HG03064 (cell line): ENCODE measurements around the gene NAA11.
"Not testable (repeated sequence)": the region's sequence is repeated elsewhere in the genome, so short reads cannot be mapped to it uniquely, and the experiment has no call there.

Experiments
- ATAC-seq: cut with Tn5 transposase; IDR thresholded peaks from one replicate; pipeline ENCODE4 v1.9.1; 2021; ENCODE audit warnings: low read depth; ENCODE audit not compliant: unreplicated experiment

Gene NAA11

DNA sequence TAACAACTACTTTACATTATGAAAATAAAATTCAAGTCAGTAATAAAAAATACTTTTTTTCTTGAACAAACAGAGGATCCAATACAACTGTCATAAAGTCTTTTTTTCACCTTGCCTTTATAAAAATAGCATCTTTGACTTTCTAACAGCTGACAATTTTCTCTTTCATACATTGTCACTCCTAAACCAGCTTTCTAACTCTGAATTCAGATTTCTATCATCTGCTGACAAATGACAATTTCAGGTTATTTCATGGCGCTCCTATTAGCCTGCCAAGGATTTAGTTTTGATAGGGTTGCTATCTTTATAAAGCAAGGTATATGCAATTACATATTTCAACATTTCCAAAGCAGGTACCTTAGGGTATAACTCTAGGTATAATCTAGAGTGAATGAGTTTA lies 14.6 kb downstream of the NAA11 start:
- no peak for ATAC-seq

DNA sequence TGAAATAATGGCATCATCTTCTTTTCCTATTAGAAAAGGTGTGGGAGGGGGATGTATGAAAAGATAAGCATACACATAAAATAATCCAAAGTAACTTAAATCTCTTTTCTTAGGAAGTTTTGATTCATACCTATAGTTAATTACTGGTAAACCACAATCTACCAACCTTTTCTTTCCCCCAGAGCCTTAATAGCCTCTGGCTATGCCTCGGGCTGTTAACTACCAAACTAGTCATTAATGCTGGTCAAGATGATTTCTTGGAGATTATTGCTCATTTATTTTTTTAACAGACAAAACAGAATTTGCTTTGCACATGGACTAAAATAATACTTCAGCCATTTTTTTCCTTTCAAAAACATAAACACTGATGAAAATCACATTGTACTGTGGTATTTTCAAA lies 16.9 kb downstream of the NAA11 start:
- ATAC-seq, result no peak

DNA sequence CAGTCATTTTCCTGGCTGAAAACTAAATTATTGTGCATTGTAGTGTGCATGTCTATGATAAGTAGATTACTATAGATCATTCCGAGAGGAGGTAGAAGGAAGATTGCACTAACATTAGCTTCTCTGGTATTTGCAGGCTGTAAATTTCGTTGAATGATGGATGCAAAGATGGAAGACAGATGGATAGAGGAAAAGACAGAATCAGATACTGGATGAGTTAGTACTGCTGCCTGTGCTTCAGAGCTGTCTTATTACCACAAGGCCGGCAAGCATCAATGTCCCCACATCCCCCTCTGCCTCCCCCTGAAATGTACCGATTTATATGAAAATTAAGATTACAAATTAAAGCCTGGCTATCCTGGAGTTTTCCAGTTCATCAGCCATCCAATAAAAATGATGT lies 17.7 kb downstream of the NAA11 start:
- no peak for ATAC-seq

DNA sequence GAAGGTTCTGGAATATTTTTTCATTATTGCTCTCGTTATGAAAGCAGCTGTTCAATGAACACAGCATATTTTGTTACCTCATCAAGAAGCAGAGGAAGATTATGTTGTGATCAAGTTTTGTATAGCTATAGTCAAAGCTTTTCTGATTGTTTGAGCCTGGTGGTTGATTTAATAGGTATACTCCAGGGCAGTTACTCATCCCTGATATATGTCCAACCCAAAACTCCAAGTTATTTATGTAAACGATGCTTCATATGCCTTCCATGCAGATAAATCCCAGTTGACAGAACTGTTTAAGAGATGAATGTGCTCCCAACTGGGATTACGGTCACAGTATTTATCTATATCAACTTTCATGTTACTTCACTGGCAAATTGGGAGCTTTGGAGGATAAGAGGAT lies 19.1 kb downstream of the NAA11 start:
- no peak for ATAC-seq

DNA sequence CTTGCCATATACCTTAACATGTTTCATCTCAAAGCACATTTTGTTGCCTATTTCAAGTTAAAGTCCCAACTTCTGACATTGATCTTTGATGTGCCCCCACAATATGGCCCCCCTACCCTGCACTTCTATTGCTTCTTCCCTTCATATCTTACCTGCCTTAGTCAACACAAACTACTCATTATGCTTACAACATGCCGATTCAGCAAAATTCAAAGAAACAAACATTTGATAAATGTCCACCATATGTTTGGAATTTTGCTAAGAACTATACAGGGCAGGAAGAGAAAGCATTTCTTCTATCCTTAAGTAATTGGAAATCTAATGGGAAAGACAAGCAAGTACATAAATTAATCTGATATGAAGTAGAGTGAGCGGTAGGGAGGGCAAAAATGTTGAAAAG lies 25.6 kb downstream of the NAA11 start:
- ATAC-seq, result no peak

DNA sequence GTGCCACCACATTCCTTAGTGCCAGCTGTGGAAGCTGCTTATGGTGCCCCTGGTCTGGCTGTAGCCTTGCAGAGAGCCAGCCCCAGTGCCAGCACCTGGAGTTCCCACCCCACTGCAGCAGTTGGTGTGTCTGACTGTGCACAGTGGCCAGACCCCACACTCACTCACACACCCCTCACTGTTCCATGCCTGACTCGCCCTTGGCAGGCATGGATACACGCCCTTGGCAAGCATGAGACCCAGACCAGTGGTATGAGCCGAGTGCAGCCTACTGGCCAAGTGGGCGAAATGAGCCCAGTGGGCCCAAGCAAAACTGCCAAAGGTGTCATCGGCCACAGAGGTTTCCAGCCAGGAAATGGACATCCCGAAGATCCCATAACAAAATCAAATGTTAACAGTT lies 27.4 kb downstream of the NAA11 start:
- no peak for ATAC-seq

DNA sequence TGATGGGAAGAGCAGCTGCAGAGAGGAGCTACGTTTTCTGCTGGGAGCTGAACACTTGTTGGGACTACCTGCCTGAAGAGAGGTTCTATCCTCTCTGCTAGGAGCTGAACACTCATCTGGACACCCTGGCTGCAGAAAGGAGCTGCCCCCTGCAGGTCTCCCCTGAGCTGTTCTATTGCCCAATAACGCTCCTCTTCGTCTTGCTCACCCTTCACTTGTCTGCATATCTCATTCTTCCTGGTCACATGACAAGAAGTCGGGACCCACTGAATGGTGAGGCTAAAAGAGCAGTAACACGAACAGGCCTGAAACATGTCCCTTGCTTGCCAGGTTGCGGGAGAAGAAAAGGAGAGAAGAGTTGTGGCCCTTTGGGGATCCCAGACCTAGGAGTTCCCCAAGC lies 27.8 kb downstream of the NAA11 start:
- ATAC-seq, result no peak

DNA sequence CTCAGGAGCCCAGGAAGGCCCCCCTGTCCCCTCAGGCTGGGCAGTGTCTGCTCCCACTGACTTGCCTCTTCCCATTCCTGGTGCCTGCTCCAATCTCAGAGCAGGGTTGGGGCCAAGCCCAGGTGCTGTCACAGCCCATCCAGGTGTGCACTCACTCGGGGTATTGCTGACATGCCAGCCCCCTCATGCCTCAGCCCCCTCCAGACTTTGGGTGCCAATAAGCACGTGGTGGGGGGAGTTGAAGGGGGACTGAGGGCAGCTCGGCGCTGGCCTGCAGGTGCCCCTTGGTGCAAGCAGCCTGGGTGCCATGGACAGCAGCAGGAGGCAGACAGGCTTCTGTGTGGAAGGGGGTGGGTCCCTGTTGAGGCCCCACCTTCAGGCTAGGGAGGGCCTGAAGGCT lies 28.4 kb downstream of the NAA11 start:
- no peak for ATAC-seq

DNA sequence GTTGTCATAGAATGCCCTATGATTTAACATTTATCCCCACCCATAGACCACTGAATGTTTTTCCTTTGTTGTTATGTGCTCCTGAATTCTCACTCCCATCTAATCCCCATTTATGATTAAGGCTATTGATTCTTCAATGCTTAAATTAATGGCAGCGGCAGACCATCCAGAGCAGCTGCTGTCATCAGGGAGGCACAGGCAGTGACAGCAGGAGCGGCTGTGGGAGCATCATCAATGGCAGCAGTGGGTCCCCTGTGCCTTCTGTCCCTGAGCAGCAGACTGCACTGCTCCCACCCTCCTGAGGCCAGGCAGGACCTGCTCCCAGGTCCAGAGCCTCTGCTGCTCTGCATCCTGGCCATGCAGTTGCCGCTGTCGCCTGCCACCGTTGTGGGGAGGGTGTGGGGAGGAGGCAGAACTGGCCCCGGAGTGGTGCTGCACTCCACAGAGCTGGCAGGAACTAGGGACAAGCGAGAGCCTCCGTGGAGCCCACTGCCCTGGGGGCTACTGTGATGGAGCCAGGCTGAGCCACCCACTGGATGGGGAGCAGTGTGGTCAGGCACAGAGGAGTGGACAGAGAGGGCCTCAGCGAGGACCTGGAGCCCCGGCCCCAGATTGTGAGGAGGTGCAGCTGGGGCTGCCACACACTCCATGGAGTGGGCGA lies 29.0 kb downstream of the NAA11 start:
- no peak for ATAC-seq

DNA sequence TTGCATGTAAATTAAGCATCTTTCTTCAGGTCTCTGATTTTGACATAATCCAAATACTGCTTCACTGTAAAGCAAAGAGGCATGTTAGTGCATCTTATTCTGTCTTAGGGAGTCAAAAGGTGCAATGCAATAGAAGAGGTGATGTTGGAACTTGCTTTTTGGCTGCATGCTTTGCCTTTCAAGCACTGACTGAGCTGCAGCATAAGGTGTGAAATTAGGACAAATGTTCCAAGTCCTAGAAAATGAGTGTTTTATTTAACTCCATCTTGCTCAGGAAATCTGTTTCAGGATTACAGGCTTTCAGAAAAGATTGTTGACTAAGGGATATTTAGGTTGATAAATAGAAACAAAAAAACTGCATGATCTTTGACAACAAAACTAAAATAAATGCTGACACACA lies 30.8 kb downstream of the NAA11 start:
- no peak for ATAC-seq

DNA sequence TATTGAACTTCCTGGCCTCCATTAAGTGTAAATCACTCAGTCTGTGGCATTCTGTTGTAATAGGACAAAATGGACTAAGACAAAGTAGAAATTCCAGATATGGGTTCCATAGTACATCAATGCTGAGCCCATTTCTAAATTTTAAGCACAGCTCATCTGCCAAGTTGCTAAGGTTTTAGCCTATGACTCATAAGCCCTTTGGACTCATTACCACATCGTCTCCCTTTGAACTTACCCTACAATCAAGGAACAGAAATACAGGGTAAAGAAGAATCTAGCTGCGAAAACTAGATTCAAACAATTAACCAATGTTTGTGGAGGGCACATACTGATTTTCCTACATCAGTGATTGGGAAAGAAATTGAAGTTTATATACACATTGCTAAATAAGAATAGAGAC lies 31.8 kb downstream of the NAA11 start:
- ATAC-seq, result no peak

DNA sequence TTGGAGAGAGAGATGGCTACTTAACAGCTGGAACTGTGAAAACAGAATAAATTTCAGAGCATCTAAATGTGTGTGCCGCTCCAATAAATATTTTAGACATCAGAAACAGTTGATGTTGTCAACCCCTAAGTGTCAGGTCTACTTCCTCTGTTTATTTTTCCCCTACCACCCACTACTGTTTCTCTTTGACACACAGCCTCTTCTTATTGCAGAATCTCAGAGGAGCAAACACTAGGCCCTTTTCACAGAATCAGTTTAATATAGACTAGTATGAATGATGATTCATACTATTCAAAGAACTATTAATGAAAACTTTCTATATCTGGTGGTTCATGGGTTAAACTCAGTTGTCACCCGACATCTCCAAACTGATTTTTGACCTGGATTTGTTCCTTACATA lies 33.9 kb downstream of the NAA11 start:
- no peak for ATAC-seq

DNA sequence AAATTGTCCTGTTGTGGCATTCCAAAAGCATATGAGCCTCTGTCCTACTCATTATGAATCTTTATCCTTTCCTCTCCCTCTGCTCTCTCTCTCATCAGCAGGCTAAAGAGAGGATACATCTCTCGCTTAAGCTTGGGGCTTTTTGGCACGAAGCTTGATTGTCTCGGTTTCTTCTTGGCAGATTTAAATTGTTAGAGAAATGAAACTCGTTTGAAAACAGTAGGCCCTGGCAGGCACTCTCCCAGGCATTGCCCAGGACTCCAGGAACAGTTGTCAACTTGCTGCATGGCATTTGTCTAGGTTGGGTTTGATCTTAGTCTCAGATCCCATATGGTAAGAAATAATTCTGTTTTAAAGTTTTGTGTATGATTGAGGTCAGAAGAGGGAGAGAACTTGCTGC lies 35.5 kb downstream of the NAA11 start:
- ATAC-seq, result no peak

DNA sequence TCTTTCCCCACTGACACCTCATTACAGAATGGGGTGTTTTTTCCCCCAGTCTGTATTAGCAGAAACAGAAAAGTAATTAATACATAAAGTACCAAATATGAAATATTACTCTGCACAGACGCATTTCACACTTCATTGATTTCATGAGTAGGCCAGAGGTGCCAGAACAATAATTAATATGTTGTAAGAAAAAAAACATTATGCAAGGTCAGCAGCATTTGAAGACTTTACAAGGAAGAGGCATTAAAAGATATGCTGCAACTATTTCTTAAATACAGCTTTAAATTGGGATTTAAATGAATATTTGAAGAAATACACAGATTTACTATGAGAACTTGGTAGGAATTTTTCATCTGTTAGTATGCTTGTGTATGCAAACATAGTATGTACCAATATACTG lies 37.7 kb downstream of the NAA11 start:
- no peak for ATAC-seq

DNA sequence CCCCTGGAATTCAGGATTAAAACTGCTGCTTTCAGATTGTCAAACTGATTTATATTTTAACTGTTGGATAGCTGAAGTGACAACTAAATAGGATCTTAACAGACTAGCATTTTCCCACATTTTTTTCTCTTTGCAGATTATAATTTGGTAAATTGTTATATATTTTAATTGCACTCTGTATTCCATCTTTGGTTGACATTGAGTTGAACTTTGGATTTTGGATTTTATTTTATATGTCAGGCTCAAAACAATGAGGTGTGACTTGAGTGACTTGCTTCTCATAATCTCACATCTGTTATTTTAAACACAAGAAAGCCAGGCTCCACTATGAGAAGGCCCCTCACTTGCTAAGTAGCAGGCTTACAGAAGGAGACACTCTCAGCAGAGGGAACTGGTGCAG lies 38.1 kb downstream of the NAA11 start:
- no peak for ATAC-seq

DNA sequence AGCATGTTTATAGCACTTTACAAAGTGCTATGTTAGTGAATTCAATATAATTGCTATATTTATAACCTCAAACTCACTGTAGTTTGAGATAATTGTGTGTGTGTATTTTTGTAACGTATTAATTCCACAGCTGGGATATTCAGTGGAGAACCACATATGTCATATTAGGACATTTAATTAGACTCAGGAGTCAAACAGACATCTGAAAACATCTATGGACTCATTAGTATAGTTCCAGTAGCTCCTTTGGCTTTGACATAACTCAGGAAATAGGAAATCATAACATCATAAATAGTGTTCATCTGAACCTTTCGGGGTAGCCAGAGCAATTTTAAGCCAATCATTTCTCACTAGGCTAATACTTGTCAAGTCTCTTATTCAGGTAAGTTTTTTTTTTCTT lies 38.8 kb downstream of the NAA11 start:
- ATAC-seq, result no peak

DNA sequence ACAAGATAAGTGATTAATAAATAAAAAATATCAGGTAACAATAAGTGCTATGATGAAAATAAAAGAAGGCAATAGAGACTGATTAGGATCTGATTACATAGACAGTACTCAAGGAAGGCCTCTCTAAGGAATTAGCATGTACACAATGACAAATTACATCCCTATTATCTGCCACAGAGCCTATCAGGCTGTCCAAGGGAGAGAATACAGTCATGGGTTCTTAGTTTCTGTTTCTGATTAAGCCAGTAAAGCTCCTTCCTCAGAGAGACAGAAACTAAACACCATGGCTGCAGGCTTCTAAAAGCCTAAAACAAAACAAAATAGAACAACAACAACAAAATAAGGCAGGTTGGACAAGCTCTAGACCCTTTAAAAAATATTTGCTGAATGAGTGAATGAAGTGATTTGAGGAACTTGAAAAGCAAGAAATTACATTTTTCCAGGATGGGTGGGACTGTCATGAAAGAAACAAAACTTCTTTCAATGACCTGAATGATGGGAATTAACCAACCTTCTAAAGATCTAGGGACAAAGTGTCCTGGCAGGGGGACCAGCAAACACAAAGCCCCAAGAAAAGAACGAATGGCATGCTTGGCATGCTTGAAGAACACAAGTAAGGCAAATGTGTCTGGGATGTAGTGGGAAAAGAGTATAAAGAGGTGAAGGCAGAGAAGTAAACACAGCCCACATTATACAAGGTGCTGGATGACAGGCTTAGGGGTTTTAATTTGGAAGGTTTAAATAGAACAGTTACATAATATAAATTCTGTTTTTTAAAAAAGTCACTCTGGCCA lies 44.1 kb downstream of the NAA11 start:
- ATAC-seq, result no peak

DNA sequence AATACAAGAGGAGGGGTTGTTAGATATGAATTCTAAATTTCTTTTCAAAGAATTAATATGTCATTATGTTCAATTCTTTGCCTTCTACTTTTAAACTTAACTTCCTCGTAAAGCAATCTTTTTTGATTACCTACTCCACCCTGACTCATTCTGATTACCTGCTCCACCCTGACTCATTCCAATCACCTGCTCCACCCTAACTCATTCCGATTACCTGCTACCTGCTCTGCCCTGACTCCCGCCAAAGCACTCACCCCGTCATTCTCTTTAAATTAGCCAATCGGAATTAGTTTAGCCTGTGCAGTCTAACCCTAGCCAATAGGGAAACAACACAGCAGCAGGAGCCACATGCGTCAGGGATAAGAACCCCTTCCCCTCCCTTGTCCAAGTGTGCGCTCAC lies 48.4 kb downstream of the NAA11 start:
- not testable (repeated sequence) for ATAC-seq

DNA sequence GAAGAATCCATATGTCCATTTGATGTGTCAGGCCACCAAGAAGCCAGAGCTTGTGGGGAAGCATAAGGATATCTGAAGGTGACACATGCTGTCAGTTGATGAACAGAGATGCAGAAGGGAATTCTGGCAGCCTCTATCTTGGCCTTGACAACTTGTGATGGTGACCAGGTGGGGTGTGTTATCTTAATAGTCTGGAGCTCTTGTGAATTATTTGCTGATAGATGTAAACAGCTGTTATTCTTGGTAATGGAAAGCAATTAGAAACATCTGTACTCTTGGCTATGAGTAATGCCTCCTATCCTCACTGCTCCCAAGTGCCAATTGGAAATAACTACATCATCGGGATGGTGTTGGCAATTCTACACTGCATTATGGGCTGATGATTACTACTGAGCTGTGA lies 51.9 kb downstream of the NAA11 start:
- ATAC-seq, result no peak

DNA sequence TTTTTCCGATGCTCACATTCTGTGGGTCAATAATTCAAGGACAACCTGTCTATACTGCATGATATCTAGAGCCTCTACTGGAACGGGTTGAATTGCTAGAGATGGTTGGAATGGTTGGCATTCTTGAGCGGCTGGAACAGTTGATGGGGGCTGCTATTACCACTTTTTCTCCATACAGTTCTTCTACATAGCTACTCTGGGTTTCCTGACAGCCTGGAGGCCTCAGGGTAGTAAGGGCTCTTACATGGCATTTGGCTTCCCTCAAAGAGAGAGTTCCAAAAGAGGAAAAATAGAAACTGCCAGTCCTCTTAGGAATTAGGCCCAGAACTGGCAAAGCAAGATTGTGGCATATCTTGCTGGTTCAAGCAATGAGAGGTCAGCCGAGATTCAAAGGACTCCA lies 53.1 kb downstream of the NAA11 start:
- no peak for ATAC-seq

DNA sequence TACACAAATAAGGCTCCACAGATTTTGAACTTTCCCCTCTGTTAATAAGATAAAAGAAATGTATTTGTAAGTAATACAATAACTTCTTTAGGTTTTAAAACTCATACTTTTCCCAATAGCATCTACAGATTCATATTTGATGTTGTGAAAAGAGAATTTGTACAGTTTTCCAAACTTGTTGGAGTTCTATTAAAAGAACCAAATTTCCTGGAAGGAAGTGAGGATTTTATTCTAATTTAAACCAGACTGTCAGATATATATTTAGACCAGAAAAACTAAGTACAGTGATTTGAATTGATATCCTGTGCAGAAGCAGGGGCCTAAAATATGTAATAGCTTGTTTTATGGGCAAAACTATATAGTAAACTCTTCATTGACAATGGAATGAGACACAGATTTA lies 53.7 kb downstream of the NAA11 start:
- no peak for ATAC-seq

DNA sequence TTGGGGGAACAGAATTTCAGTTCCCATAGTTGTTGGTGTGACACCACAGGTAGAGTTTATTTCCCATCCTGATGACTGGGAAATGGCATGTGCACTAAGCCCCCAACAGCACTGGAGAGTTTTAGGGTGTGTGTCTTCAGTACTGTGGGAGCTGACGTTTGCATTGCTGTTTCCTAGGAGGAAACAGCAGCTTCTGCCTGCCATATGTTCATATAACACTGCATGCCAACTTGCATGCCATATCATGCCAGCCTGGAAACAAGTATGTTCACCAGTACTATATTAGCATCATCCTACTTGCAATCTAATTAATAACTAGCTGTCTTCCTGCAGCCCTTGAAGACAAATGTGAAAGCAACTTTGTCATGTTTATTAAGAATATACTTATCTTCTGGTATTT lies 58.2 kb downstream of the NAA11 start:
- ATAC-seq, result no peak
